GM23338 (cell line): ENCODE data around the gene SEC14L1. TPM values are rescaled to one million over a fixed set of nuclear protein-coding genes. Genes with fewer than 3 reads are reported as not detected.

Experiments
- ATAC-seq: fragments of 200-7000 bp; cut with Tn5 transposase; 3 replicates; pipeline ENCODE4 v1.9.1; 2020
- DNase-seq: peaks from one replicate; pipeline ENCODE4 v3.0.0-alpha.2; 2015; ENCODE audit warnings: low spot score
- H2AFZ ChIP-seq: fragments of 200-600 bp; sonication (generic); 2 replicates; pipeline ENCODE4 v1.8.0; 2016; ENCODE audit warnings: antibody characterized with exemption, mild to moderate bottlenecking, moderate library complexity
- H3F3A ChIP-seq: fragments of 200-600 bp; sonication (generic); replicated peaks from 2 replicates; pipeline ENCODE4 v1.8.0; 2017; ENCODE audit warnings: antibody characterized with exemption, mixed run types, low read depth
- H3K27ac ChIP-seq: fragments of 200-600 bp; sonication (generic); 2 replicates; pipeline ENCODE4 v1.6.1; 2016; ENCODE audit warnings: low read depth
- H3K27me3 ChIP-seq: fragments of 200-600 bp; sonication (generic); 2 replicates; pipeline ENCODE4 v1.8.0; 2016; ENCODE audit warnings: mild to moderate bottlenecking, mixed run types, moderate library complexity; ENCODE audit not compliant: insufficient read depth
- H3K36me3 ChIP-seq: fragments of 200-600 bp; sonication (generic); 2 replicates; pipeline ENCODE4 v1.8.0; 2016; ENCODE audit warnings: mild to moderate bottlenecking; ENCODE audit not compliant: insufficient read depth
- H3K4me1 ChIP-seq: fragments of 200-600 bp; sonication (generic); 2 replicates; pipeline ENCODE4 v1.8.0; 2016; ENCODE audit warnings: mild to moderate bottlenecking, moderate library complexity; ENCODE audit not compliant: insufficient read depth
- H3K4me2 ChIP-seq: fragments of 200-600 bp; sonication (generic); 2 replicates; pipeline ENCODE4 v1.7.1; 2017; ENCODE audit warnings: mixed run types
- H3K4me3 ChIP-seq: fragments of 200-600 bp; sonication (generic); 2 replicates; pipeline ENCODE4 v1.6.1; 2016; ENCODE audit warnings: mixed run types
- H3K79me2 ChIP-seq: fragments of 200-600 bp; sonication (generic); replicated peaks from 2 replicates; pipeline ENCODE4 v1.8.0; 2017; ENCODE audit warnings: mild to moderate bottlenecking; ENCODE audit not compliant: insufficient read depth
- H3K9me2 ChIP-seq: fragments of 200-600 bp; sonication (generic); 2 replicates; pipeline ENCODE4 v1.8.0; 2017; ENCODE audit not compliant: insufficient read depth
- H4K20me1 ChIP-seq: fragments of 200-600 bp; sonication (generic); replicated peaks from 2 replicates; pipeline ENCODE4 v1.8.0; 2017; ENCODE audit warnings: mild to moderate bottlenecking; ENCODE audit not compliant: insufficient read depth
- H3K27ac Mint-ChIP-seq: 2 replicates; pipeline ENCODE4 v1.8.0; 2020; ENCODE audit warnings: inconsistent platforms, mild to moderate bottlenecking, moderate library complexity, mixed read lengths
- H3K27me3 Mint-ChIP-seq: 3 replicates; pipeline ENCODE4 v1.8.0; 2022; ENCODE audit warnings: low read depth, mild to moderate bottlenecking, moderate library complexity, mixed read lengths, inconsistent platforms; ENCODE audit not compliant: insufficient read depth, poor library complexity
- H3K36me3 Mint-ChIP-seq: 3 replicates; pipeline ENCODE4 v1.8.0; 2021; ENCODE audit warnings: low read depth, mild to moderate bottlenecking, inconsistent platforms, moderate library complexity, mixed read lengths
- H3K4me1 Mint-ChIP-seq: 3 replicates; pipeline ENCODE4 v1.8.0; 2020; ENCODE audit warnings: mild to moderate bottlenecking, inconsistent platforms, mixed read lengths
- H3K4me3 Mint-ChIP-seq: 3 replicates; pipeline ENCODE4 v1.8.0; 2021; ENCODE audit warnings: moderate library complexity, mild to moderate bottlenecking, inconsistent platforms, mixed read lengths
- H3K9me3 Mint-ChIP-seq: 3 replicates; pipeline ENCODE4 v1.8.0; 2020; ENCODE audit warnings: moderate library complexity, mild to moderate bottlenecking, inconsistent platforms, mixed read lengths
- CREB1 ChIP-seq: fragments of 250-450 bp; sonication (Bioruptor Pico); IDR thresholded peaks from 2 replicates; pipeline ENCODE4 v1.5.0; 2020; ENCODE audit warnings: low read depth, mild to moderate bottlenecking, moderate library complexity
- ETS1 ChIP-seq: IDR thresholded peaks from 2 replicates; pipeline ENCODE4 v1.6.1; 2016; ENCODE audit warnings: antibody characterized with exemption
- EZH2 ChIP-seq: fragments of 200-600 bp; sonication (generic); IDR thresholded peaks from one replicate; pipeline ENCODE4 v1.8.0; 2017; ENCODE audit warnings: antibody characterized with exemption, mild to moderate bottlenecking, low read depth; ENCODE audit not compliant: unreplicated experiment
- EZH2phosphoT487 ChIP-seq: fragments of 200-600 bp; sonication (generic); IDR thresholded peaks from one replicate; pipeline ENCODE4 v1.8.1; 2018; ENCODE audit warnings: antibody characterized with exemption; ENCODE audit not compliant: unreplicated experiment
- JUNB ChIP-seq: IDR thresholded peaks from one replicate; pipeline ENCODE4 v1.6.1; 2016; ENCODE audit warnings: antibody characterized with exemption; ENCODE audit not compliant: unreplicated experiment
- NANOG ChIP-seq: IDR thresholded peaks from 2 replicates; pipeline ENCODE4 v1.6.1; 2016; ENCODE audit warnings: antibody characterized with exemption, borderline replicate concordance
- POLR2AphosphoS5 ChIP-seq: IDR thresholded peaks from 2 replicates; pipeline ENCODE4 v1.6.1; 2016; ENCODE audit warnings: antibody characterized with exemption, low read depth
- REST ChIP-seq: IDR thresholded peaks from one replicate; pipeline ENCODE4 v1.6.1; 2018; ENCODE audit warnings: antibody characterized with exemption; ENCODE audit not compliant: unreplicated experiment
- STAT1 ChIP-seq: IDR thresholded peaks from one replicate; pipeline ENCODE4 v1.6.1; 2016; ENCODE audit warnings: antibody characterized with exemption; ENCODE audit not compliant: unreplicated experiment
- ZNF114 ChIP-seq: fragments of 250-450 bp; sonication (Bioruptor Pico); IDR thresholded peaks from 2 replicates; pipeline ENCODE4 v1.5.0; 2020; ENCODE audit warnings: mild to moderate bottlenecking, moderate library complexity
- ZNF331 ChIP-seq: fragments of 250-450 bp; sonication (Bioruptor Pico); IDR thresholded peaks from 2 replicates; pipeline ENCODE4 v1.5.0; 2020; ENCODE audit warnings: low read depth, mild to moderate bottlenecking, moderate library complexity
- polyA plus RNA-seq: library from polyadenylated mRNA; unstranded; fragments of >200 nt; fragmentation: Nextera tagmentation; extraction: Ambion mirVana; gene quantifications from 2 replicates; pipeline ENCODE4 v1.2.1, GENCODE V29; 2016
- total RNA-seq: library from RNA; depleted of rRNA; stranded (reverse); fragments of >200 nt; shearing (Covaris generic); gene quantifications from 2 replicates; pipeline ENCODE4 v1.2.3, GENCODE V29; 2014
- TF ChIP-seq, protein P1 (sequence below): fragments of 250-450 bp; sonication (Bioruptor Pico); IDR thresholded peaks from 2 replicates; pipeline ENCODE4 v1.5.0; 2020; ENCODE audit warnings: mild to moderate bottlenecking, moderate library complexity
- TF ChIP-seq, protein P2 (sequence below), 2 experiments: fragments of 200-600 bp in 1 of 2; sonication (generic) in 1 of 2; conservative IDR thresholded peaks; 2 replicates each; pipeline versions ENCODE4 v1.5.1 to v1.6.1; 2016 to 2017; ENCODE audit warnings: antibody characterized with exemption in 2 of 2, low read depth in 2 of 2, mild to moderate bottlenecking in 2 of 2, moderate library complexity in 1 of 2

Gene SEC14L1
- total and polyA plus RNA-seq, 2 experiments from 2014 or later: 26.8 to 54.8 TPM

- Mint-ChIP-seq H3K9me3 (no peaks in the 10 kb centered on the region), H3K36me3 (no peaks in the 10 kb centered on the region), H3K4me1 (peaks cover 9% of the 10 kb centered on the region), H3K27me3 (no peaks in the 10 kb centered on the region), H3K27ac (no peak overlapping the region), H3K4me3 (no peak overlapping the region)
- DNase-seq (no peak), ATAC-seq (0 out of 3 replicates have a peak, but pooled peaks have one; percentile 18)
- Histone ChIP-seq H3K27ac (no peak overlapping the region), H3F3A (no peaks in the 10 kb centered on the region), H2AFZ (no peak overlapping the region), H3K36me3 (no peaks in the 10 kb centered on the region), H3K9me2 (no peaks in the 10 kb centered on the region), H3K79me2 (peaks cover 82% of the 10 kb centered on the region), H3K4me3 (no peak overlapping the region), H3K4me2 (no peak overlapping the region), H3K4me1 (peaks cover 4% of the 10 kb centered on the region; the same call in 1 of the 2 replicates), H4K20me1 (peaks cover 17% of the 10 kb centered on the region), H3K27me3 (no peaks in the 10 kb centered on the region)
- TF ChIP-seq REST (no peak), ZNF114 (CRISPR knock-in tag) (no peak), NANOG (no peak), EZH2phosphoT487 (no peak), ETS1 (no peak), EZH2 (no peak), JUNB (no peak), CREB1 (CRISPR knock-in tag) (no peak), STAT1 (no peak), POLR2AphosphoS5 (no peak), ZNF331 (CRISPR knock-in tag) (no peak)
- TF ChIP-seq, protein P1, sequence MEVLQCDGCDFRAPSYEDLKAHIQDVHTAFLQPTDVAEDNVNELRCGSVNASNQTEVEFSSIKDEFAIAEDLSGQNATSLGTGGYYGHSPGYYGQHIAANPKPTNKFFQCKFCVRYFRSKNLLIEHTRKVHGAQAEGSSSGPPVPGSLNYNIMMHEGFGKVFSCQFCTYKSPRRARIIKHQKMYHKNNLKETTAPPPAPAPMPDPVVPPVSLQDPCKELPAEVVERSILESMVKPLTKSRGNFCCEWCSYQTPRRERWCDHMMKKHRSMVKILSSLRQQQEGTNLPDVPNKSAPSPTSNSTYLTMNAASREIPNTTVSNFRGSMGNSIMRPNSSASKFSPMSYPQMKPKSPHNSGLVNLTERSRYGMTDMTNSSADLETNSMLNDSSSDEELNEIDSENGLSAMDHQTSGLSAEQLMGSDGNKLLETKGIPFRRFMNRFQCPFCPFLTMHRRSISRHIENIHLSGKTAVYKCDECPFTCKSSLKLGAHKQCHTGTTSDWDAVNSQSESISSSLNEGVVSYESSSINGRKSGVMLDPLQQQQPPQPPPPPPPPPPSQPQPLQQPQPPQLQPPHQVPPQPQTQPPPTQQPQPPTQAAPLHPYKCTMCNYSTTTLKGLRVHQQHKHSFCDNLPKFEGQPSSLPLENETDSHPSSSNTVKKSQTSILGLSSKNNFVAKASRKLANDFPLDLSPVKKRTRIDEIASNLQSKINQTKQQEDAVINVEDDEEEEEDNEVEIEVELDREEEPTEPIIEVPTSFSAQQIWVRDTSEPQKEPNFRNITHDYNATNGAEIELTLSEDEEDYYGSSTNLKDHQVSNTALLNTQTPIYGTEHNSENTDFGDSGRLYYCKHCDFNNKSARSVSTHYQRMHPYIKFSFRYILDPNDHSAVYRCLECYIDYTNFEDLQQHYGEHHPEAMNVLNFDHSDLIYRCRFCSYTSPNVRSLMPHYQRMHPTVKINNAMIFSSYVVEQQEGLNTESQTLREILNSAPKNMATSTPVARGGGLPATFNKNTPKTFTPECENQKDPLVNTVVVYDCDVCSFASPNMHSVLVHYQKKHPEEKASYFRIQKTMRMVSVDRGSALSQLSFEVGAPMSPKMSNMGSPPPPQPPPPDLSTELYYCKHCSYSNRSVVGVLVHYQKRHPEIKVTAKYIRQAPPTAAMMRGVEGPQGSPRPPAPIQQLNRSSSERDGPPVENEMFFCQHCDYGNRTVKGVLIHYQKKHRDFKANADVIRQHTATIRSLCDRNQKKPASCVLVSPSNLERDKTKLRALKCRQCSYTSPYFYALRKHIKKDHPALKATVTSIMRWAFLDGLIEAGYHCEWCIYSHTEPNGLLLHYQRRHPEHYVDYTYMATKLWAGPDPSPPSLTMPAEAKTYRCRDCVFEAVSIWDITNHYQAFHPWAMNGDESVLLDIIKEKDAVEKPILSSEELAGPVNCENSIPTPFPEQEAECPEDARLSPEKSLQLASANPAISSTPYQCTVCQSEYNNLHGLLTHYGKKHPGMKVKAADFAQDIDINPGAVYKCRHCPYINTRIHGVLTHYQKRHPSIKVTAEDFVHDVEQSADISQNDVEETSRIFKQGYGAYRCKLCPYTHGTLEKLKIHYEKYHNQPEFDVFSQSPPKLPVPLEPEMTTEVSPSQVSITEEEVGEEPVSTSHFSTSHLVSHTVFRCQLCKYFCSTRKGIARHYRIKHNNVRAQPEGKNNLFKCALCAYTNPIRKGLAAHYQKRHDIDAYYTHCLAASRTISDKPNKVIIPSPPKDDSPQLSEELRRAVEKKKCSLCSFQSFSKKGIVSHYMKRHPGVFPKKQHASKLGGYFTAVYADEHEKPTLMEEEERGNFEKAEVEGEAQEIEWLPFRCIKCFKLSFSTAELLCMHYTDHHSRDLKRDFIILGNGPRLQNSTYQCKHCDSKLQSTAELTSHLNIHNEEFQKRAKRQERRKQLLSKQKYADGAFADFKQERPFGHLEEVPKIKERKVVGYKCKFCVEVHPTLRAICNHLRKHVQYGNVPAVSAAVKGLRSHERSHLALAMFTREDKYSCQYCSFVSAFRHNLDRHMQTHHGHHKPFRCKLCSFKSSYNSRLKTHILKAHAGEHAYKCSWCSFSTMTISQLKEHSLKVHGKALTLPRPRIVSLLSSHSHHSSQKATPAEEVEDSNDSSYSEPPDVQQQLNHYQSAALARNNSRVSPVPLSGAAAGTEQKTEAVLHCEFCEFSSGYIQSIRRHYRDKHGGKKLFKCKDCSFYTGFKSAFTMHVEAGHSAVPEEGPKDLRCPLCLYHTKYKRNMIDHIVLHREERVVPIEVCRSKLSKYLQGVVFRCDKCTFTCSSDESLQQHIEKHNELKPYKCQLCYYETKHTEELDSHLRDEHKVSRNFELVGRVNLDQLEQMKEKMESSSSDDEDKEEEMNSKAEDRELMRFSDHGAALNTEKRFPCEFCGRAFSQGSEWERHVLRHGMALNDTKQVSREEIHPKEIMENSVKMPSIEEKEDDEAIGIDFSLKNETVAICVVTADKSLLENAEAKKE (CRISPR knock-in tag): no peak
- TF ChIP-seq, protein P2, sequence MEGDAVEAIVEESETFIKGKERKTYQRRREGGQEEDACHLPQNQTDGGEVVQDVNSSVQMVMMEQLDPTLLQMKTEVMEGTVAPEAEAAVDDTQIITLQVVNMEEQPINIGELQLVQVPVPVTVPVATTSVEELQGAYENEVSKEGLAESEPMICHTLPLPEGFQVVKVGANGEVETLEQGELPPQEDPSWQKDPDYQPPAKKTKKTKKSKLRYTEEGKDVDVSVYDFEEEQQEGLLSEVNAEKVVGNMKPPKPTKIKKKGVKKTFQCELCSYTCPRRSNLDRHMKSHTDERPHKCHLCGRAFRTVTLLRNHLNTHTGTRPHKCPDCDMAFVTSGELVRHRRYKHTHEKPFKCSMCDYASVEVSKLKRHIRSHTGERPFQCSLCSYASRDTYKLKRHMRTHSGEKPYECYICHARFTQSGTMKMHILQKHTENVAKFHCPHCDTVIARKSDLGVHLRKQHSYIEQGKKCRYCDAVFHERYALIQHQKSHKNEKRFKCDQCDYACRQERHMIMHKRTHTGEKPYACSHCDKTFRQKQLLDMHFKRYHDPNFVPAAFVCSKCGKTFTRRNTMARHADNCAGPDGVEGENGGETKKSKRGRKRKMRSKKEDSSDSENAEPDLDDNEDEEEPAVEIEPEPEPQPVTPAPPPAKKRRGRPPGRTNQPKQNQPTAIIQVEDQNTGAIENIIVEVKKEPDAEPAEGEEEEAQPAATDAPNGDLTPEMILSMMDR (conservative IDR thresholded peaks at IDR 0.05; ENCODE audit: low read depth in 2 of 2): no peak
These were observed 44.4 kb downstream of the SEC14L1 start for GRCh38 chr17:77185137-77185536.
